HG03558 (cell line): ENCODE data around the gene TBC1D1.
A peak's percentile ranks its signal among the peaks of the same experiment; 100 is the strongest.

Source experiments
- ATAC-seq: cut with Tn5 transposase; IDR thresholded peaks from one replicate; pipeline ENCODE4 v1.9.1; 2021; ENCODE audit warnings: moderate number of reproducible peaks; ENCODE audit not compliant: unreplicated experiment; ENCODE audit errors: extremely low read depth

The TBC1D1 gene

GRCh38 chr4:38088321-38088720 lies 197.4 kb downstream of the TBC1D1 start:
- no peak for ATAC-seq

DNA sequence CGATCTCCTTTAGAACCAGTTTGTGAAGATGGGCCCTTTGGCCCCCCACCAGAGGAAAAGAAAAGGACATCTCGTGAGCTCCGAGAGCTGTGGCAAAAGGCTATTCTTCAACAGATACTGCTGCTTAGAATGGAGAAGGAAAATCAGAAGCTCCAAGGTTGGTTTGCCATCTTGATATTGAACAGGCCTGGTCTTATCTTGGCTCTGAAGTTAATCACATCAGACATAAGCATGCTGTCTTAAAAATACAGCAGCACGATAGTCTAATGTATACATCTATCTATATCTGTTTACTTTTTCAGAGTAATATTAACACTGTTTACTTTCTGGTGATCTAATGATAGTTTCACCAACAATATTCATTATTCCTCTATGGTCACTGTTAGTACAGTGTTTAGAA lies 199.1 kb downstream of the TBC1D1 start:
- ATAC-seq = no peak

GRCh38 chr4:38090455-38091246 lies 199.8 kb downstream of the TBC1D1 start:
- ATAC-seq = no peak

- no peak for ATAC-seq
These were observed 200.8 kb downstream of the TBC1D1 start for GRCh38 chr4:38091636-38092035.

DNA sequence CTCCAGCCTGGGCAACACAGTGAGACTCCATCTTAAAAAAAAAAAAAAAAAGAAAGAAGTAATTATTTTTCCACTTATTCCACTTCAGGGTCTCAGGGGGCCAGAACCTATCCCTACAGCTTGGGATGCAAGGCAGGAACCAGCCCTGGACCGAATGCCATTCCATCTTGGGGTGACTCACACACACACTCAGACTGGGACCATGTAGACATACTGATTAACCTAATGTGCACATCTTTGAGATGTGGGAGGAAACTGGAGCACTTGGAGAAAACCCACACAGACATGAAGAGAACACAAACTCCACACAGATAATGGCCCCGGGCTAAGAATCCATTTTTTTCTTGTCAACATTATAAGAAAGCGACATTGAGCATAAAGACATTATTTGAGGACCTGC lies 201.8 kb downstream of the TBC1D1 start:
- ATAC-seq = no peak

- ATAC-seq = no peak
These were observed 203.5 kb downstream of the TBC1D1 start for GRCh38 chr4:38094419-38094818.

DNA sequence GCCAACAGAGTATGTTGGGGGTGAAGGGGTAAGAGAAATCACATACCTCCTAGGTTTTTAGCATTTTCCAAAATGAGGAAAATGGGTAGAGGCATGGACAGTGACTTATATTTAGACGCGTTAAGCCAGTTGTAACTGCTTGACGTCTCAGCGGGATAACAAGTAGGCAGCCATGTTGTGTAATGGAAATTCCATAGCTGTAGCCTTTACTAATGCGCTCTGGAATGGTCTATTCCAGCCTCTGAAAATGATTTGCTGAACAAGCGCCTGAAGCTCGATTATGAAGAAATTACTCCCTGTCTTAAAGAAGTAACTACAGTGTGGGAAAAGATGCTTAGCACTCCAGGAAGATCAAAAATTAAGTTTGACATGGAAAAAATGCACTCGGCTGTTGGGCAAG lies 204.8 kb downstream of the TBC1D1 start:
- no peak for ATAC-seq

- ATAC-seq = no peak
These were observed 206.9 kb downstream of the TBC1D1 start for GRCh38 chr4:38097818-38098217.

GRCh38 chr4:38099020-38099600 lies 208.2 kb downstream of the TBC1D1 start:
- no peak for ATAC-seq

DNA sequence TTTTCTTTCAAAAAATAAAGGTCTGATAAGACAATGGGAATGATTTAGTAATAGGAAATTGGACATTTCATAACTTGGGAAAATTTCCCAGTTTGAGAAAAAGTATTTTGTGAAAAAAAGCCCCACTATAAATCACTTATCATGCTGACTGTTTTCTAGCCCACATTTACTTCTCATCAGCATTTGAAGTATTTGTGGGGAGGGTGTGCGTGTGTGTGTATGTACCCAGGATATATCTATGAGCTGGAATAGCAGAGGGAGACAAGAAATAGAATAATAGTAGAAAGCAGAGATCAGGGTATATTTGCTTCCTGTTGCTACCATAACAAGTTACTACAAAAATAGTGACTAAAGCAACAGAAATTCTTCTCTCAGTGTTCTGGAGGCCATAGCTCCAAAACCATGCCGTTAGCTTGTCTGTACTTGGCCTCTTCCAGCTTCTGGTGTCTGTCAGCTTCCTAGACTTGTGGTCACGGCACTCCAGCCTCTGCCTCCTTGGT lies 209.1 kb downstream of the TBC1D1 start:
- ATAC-seq = no peak

GRCh38 chr4:38100474-38101255 lies 209.8 kb downstream of the TBC1D1 start:
- ATAC-seq = no peak

DNA sequence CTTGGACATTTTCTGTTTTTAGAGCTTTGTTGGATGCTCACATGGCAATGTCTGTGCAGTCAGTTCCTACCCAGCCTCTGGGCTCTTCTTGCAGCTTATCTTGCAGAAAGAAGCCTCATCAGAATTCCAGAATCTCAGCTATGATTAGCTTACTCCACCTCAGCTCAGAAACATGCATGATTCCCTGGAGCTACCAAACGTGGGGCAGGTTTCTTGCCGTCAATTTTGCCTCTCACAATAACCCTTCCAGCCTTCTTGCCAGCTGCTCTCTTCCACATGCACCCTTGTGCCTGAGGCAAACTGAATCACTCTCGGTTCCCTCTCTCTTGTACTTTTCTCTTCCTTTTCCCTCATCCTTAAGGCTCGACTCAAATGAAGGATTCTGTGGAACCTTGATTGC lies 210.7 kb downstream of the TBC1D1 start:
- no peak for ATAC-seq

DNA sequence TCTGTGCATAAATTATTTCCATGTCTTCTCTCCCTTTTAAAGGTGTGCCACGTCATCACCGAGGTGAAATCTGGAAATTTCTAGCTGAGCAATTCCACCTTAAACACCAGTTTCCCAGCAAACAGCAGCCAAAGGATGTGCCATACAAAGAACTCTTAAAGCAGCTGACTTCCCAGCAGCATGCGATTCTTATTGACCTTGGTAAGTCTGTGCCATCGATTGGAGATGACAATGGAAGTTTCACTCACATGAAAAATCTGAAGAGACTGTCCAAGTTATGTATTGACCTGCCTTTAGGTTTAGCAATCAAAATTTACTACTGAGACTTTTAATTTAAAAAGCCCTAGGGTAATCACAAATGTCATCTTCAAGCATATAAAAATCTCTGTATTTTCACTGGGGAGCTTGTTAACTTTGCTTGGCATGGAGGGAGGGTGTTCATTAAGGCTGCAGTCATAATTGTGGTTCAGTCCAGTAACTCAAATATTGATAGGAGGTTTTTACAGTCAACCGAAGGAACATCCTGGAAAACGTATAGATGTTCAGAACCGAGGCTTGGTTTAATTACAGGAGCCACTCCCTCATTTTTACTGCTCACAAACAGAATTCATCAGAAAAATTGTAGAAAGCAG lies 212.2 kb downstream of the TBC1D1 start:
- no peak for ATAC-seq

GRCh38 chr4:38105475-38106220 lies 214.8 kb downstream of the TBC1D1 start:
- ATAC-seq = peak; percentile 93

- ATAC-seq = no peak
These were observed 215.4 kb downstream of the TBC1D1 start for GRCh38 chr4:38106311-38106710.

GRCh38 chr4:38106886-38107514 lies 216.1 kb downstream of the TBC1D1 start:
- ATAC-seq = no peak

DNA sequence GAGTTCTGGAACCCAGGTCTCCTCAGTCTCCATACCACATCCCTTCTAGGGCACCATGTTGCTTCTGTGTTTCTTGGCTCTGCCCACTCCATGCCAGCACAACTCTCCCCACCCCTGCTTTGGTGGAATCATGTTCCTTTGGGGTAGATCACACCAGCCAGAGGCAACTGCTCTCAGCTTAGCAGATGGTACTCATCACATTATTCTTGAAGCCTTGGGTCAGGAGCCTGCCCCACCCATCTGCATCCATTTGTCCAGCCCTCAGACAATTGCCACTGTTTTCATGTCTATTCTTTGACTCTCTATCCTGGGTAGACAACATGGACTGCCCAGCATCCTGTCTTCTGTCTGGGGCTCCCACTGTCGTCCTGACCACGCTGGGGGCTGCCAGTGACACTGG lies 216.9 kb downstream of the TBC1D1 start:
- ATAC-seq = no peak

DNA sequence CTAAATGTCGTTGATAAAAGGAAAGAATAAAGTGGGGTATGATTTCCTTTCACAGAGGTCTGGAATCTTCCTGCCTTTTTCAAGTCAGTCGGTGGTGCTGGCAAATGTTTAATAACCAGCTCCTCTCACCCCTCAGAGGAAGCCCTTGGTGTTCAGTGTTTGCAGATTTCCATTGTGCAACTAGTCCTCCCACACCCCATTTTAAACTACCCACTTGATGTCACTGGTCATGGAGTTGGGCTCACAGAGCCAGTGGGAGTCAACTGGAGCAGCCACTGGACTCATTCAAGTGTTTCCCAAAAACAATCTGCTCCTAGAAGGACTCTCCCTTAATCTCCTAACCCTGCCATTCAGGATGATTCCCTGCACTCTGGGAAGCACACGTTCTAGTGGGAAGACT lies 218.5 kb downstream of the TBC1D1 start:
- no peak for ATAC-seq

GRCh38 chr4:38109896-38110295 lies 219.0 kb downstream of the TBC1D1 start:
- ATAC-seq = no peak

- ATAC-seq = no peak
These were observed 220.1 kb downstream of the TBC1D1 start for GRCh38 chr4:38111024-38111423.
